Limb (tissue), 2 donors: ENCODE measurements around the gene RBMY1J.
"Not testable (repeated sequence)": the region's sequence is repeated elsewhere in the genome, so short reads cannot be mapped to it uniquely, and the experiment has no call there.

ENCODE experiments used
- DNase-seq, 2 donors: peaks; one replicate each; pipeline ENCODE4 v3.0.0-alpha.2; 2016; ENCODE audit errors: extremely low spot score in 2 of 2

Gene RBMY1J

GRCh38 chrY:22403110-22403509 lies at the start of gene RBMY1J:
Gene RBMY1J, plus strand, starts transcription at chrY:22403410. Its CDS starts 2,038 bp downstream, at chrY:22405448.
- DNase-seq, result not testable (repeated sequence)

GRCh38 chrY:22367416-22367815 lies 35.8 kb upstream of the RBMY1J start:
- no peak for DNase-seq

- no peak for DNase-seq
Observed at GRCh38 chrY:22370623-22371022, 32.6 kb upstream of the RBMY1J start.

- no peak for DNase-seq
Observed at GRCh38 chrY:22373494-22373893, 29.7 kb upstream of the RBMY1J start.

- DNase-seq, result not testable (repeated sequence)
Observed at GRCh38 chrY:22444718-22445396, 41.6 kb downstream of the RBMY1J start.

- not testable (repeated sequence) for DNase-seq
Observed at GRCh38 chrY:22455522-22455921, 52.3 kb downstream of the RBMY1J start.

GRCh38 chrY:22461962-22462361 lies 58.8 kb downstream of the RBMY1J start:
- DNase-seq, result not testable (repeated sequence)
